Skeletal muscle satellite cell (primary cell): ENCODE results near the gene ENO4.

Experiments used
- H3K27me3 ChIP-seq: 2 replicates; pipeline ENCODE4 v1.7.0; 2013; ENCODE audit warnings: low read length; ENCODE audit not compliant: control insufficient read depth, insufficient read depth
- H3K36me3 ChIP-seq: 2 replicates; pipeline ENCODE4 v1.7.0; 2013; ENCODE audit warnings: mild to moderate bottlenecking, control low read depth, low read length; ENCODE audit not compliant: insufficient read depth
- H3K4me1 ChIP-seq: 2 replicates; pipeline ENCODE4 v1.7.0; 2013; ENCODE audit warnings: low read length; ENCODE audit not compliant: control insufficient read depth, insufficient read depth
- H3K4me2 ChIP-seq: 2 replicates; pipeline ENCODE4 v1.7.0; 2013; ENCODE audit warnings: mild to moderate bottlenecking, low read length
- H3K4me3 ChIP-seq: 2 replicates; pipeline ENCODE4 v1.7.0; 2013; ENCODE audit warnings: low read length
- H3K9ac ChIP-seq: 2 replicates; pipeline ENCODE4 v1.7.0; 2013; ENCODE audit warnings: mild to moderate bottlenecking, low read depth, low read length, moderate library complexity
- H3K9me3 ChIP-seq: replicated peaks from 2 replicates; pipeline ENCODE4 v1.7.0; 2013; ENCODE audit warnings: mild to moderate bottlenecking, control low read depth, low read length

ENO4 gene

GRCh38 chr10:116893686-116894037 is 44.4 kb downstream of the ENO4 start:
- Histone ChIP-seq H3K36me3 (no peaks in the 10 kb centered on the region), H3K9ac (no peak overlapping the region), H3K4me3 (no peak overlapping the region), H3K4me1 (peaks cover 22% of the 10 kb centered on the region), H3K9me3 (no peaks in the 10 kb centered on the region), H3K27me3 (no peaks in the 10 kb centered on the region), H3K4me2 (no peak overlapping the region)

DNA sequence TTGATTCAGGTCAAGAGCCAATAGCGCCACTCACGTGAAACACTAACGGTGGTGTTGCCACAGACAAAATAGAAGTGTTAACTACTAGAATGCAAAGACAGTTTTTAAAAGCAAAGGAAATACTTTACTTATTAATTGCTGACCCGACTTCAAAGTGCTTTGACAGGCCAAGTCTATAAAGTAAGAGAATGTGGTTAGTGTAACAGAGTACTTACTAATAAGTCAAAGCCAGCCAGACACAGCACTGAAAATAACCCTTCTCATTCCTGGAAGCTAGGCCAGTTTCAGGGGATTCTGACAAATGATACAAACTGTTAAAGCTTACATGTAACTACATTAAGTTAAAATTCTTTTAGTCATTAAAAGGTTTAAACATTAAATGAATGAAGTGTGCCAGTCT is 50.3 kb downstream of the ENO4 start:
- Histone ChIP-seq H3K9ac (no peak overlapping the region), H3K9me3 (no peaks in the 10 kb centered on the region), H3K4me1 (no peaks in the 10 kb centered on the region), H3K27me3 (no peaks in the 10 kb centered on the region), H3K4me2 (no peak overlapping the region), H3K36me3 (peaks cover 4% of the 10 kb centered on the region), H3K4me3 (no peak overlapping the region)

- Histone ChIP-seq H3K9me3 (no peaks in the 10 kb centered on the region), H3K4me1 (no peaks in the 10 kb centered on the region), H3K9ac (no peak overlapping the region), H3K36me3 (peaks cover 9% of the 10 kb centered on the region), H3K4me2 (no peak overlapping the region), H3K27me3 (no peaks in the 10 kb centered on the region), H3K4me3 (no peak overlapping the region)
These were observed 56.5 kb downstream of the ENO4 start for GRCh38 chr10:116905845-116906210.

DNA sequence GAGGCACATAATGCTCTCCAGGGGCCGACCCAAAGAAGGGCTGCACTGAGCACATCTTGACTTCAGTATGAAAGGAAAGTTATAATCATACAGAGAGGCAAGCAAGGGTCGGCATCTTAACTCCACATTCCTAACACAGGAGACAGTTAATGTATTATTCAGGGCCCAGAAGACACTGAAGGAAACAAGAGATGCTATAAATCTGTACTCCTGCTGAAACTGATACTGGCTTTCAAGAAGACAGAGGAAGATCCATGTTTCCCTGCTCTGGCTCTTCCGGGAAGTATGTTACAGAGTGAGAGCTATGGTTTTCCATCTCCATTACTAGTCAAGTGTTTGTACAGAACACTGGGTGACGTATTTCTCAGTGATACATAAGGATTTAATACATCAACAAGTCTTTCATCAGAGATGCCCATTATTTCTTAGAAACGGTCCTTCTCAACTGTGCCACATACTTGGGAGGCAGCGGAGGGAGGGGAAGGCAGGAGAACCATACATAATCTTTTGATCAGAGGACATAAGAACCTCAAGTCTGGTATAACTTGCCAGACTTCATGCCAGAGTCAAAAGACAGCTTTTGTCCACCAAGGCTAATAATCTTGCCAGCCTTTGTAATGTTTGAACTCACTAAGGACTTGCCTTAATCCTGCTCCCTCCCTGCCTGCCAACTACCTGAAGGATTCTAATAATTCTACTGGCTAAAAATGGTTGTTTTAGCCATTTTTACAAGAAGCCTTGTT is 58.1 kb downstream of the ENO4 start:
- Histone ChIP-seq H3K9me3 (no peaks in the 10 kb centered on the region), H3K36me3 (peaks cover 7% of the 10 kb centered on the region), H3K9ac (no peak overlapping the region), H3K27me3 (no peaks in the 10 kb centered on the region), H3K4me2 (no peak overlapping the region), H3K4me1 (no peaks in the 10 kb centered on the region), H3K4me3 (no peak overlapping the region)

GRCh38 chr10:116909307-116909706 is 60.0 kb downstream of the ENO4 start:
- Histone ChIP-seq H3K36me3 (peaks cover 7% of the 10 kb centered on the region), H3K4me3 (no peak overlapping the region), H3K27me3 (no peaks in the 10 kb centered on the region), H3K9me3 (no peaks in the 10 kb centered on the region), H3K4me1 (no peaks in the 10 kb centered on the region), H3K9ac (no peak overlapping the region), H3K4me2 (no peak overlapping the region)

GRCh38 chr10:116910910-116911309 is 61.6 kb downstream of the ENO4 start:
- no peaks in the 10 kb centered on the region for H3K9me3 ChIP-seq
- peaks cover 4% of the 10 kb centered on the region for H3K36me3 ChIP-seq

DNA sequence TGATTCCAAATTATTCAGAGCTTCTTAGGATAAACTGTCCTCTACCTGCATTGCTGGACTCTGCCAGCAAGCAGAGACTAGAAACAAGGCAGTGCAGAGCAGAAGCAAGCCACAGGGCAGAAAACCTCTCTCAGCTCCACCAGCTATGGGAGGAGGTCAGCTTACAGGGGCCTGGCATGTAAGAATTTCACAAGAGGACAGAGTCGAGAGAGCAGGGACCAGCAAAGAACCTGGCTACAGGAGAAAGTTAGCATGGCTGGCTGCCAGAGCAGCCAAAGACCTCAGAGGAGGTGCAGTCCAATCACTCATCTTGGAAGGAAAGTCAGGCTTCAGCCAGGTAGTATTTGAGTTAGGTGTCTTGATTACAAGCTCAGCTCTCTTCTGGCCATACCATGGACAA is 62.9 kb downstream of the ENO4 start:
- Histone ChIP-seq H3K9ac (no peak overlapping the region), H3K4me3 (no peak overlapping the region), H3K36me3 (peaks cover 3% of the 10 kb centered on the region), H3K4me1 (no peaks in the 10 kb centered on the region), H3K9me3 (no peaks in the 10 kb centered on the region), H3K4me2 (no peak overlapping the region), H3K27me3 (no peaks in the 10 kb centered on the region)

More at GRCh38 chr10:116910910-116911309, 61.6 kb downstream of the ENO4 start:
- Histone ChIP-seq H3K27me3 (no peaks in the 10 kb centered on the region), H3K4me1 (no peaks in the 10 kb centered on the region), H3K9ac (no peak overlapping the region), H3K4me3 (no peak overlapping the region), H3K4me2 (no peak overlapping the region)

DNA sequence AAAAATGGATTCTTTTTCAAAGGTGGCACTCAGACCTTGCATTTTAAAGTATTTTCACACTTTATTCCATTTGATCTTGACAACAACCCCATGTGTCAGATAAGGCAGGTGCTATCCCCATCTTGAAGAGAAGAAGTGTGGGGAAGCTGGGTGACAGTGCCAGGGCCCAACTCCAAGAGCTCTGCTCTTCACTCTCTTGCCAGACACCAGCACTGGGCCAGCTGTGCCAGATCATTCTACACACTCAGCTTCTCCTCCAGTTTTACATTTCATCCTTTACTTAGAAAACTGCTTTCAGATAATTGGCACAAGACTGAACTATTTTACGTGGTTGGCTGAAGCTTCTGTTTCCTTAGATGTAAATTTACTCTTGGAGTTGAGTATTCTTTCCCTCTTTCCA is 64.4 kb downstream of the ENO4 start:
- Histone ChIP-seq H3K4me1 (no peaks in the 10 kb centered on the region), H3K4me3 (no peak overlapping the region), H3K9ac (no peak overlapping the region), H3K36me3 (peaks cover 3% of the 10 kb centered on the region), H3K4me2 (no peak overlapping the region), H3K9me3 (no peaks in the 10 kb centered on the region), H3K27me3 (no peaks in the 10 kb centered on the region)

DNA sequence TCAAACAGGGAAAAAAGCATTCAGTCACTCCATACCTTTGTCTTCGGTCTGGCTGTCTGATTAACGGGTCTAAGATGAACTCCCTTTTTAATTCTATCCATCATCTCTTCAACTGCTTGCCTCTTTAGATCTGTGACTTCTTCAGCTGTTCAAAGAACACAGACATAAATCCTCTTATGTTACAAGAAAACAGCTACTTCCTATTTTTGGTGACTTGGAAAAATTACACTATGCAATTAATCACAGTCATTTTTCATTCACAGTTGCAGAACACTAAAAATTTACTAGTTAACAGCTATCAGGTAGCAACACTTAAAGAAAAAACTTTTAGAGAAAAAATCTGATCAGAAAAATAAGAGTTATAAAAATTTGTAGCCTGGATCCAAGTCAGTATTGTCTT is 66.0 kb downstream of the ENO4 start:
- Histone ChIP-seq H3K4me3 (no peak overlapping the region), H3K4me2 (no peak overlapping the region), H3K4me1 (no peaks in the 10 kb centered on the region), H3K36me3 (peaks cover 5% of the 10 kb centered on the region), H3K9ac (no peak overlapping the region), H3K27me3 (no peaks in the 10 kb centered on the region), H3K9me3 (no peaks in the 10 kb centered on the region)

GRCh38 chr10:116917481-116917880 is 68.2 kb downstream of the ENO4 start:
- peaks cover 3% of the 10 kb centered on the region for H3K36me3 ChIP-seq
- H3K4me2 ChIP-seq, result no peak overlapping the region
- no peaks in the 10 kb centered on the region for H3K4me1 ChIP-seq
- H3K27me3 ChIP-seq, result no peaks in the 10 kb centered on the region
- H3K4me3 ChIP-seq, result no peak overlapping the region
- no peak overlapping the region for H3K9ac ChIP-seq
- H3K9me3 ChIP-seq, result no peaks in the 10 kb centered on the region

GRCh38 chr10:116918583-116918982 is 69.3 kb downstream of the ENO4 start:
- H3K9ac ChIP-seq, result no peak overlapping the region
- no peaks in the 10 kb centered on the region for H3K9me3 ChIP-seq
- H3K27me3 ChIP-seq, result no peaks in the 10 kb centered on the region
- no peaks in the 10 kb centered on the region for H3K4me1 ChIP-seq
- no peak overlapping the region for H3K4me3 ChIP-seq
- H3K36me3 ChIP-seq, result peaks cover 3% of the 10 kb centered on the region
- no peak overlapping the region for H3K4me2 ChIP-seq

- H3K36me3 ChIP-seq, result peaks cover 3% of the 10 kb centered on the region
- H3K4me2 ChIP-seq, result no peak overlapping the region
- H3K27me3 ChIP-seq, result no peaks in the 10 kb centered on the region
- no peaks in the 10 kb centered on the region for H3K9me3 ChIP-seq
- H3K4me3 ChIP-seq, result no peak overlapping the region
- H3K9ac ChIP-seq, result no peak overlapping the region
- H3K4me1 ChIP-seq, result no peaks in the 10 kb centered on the region
These were observed 69.9 kb downstream of the ENO4 start for GRCh38 chr10:116919164-116919563.
